Suprapubic skin (tissue), 4 donors: ENCODE measurements around the gene SLN. TPM values are rescaled to one million over a fixed set of nuclear protein-coding genes. Genes with fewer than 3 reads are reported as not detected.

ENCODE experiments used
- DNase-seq, 2 donors: peaks; one replicate each; pipeline ENCODE4 v3.0.0-alpha.2; 2019; ENCODE audit warnings: low spot score in 2 of 2
- H3K27ac ChIP-seq: fragments of 200-600 bp; sonication (generic); one replicate; pipeline ENCODE4 v1.5.1; 2019
- H3K27me3 ChIP-seq: fragments of 200-600 bp; sonication (generic); one replicate; pipeline ENCODE4 v1.5.1; 2019
- H3K36me3 ChIP-seq: fragments of 200-600 bp; sonication (generic); one replicate; pipeline ENCODE4 v1.5.1; 2019
- H3K4me1 ChIP-seq: fragments of 200-600 bp; sonication (generic); one replicate; pipeline ENCODE4 v1.5.1; 2019
- H3K4me3 ChIP-seq: fragments of 200-600 bp; sonication (generic); one replicate; pipeline ENCODE4 v1.5.1; 2019; ENCODE audit warnings: mild to moderate bottlenecking
- H3K9me3 ChIP-seq: fragments of 200-600 bp; sonication (generic); one replicate; pipeline ENCODE4 v1.5.1; 2019
- EP300 ChIP-seq: sonication (generic); formaldehyde crosslinking; IDR thresholded peaks from one replicate; pipeline ENCODE4 v1.6.1; 2017; ENCODE audit warnings: antibody characterized with exemption
- POLR2A ChIP-seq, 2 donors: fragments of 450-650 bp; IDR thresholded peaks; one replicate each; pipeline ENCODE4 v1.6.1; 2017; ENCODE audit warnings: antibody characterized with exemption in 2 of 2, mild to moderate bottlenecking in 2 of 2, moderate library complexity in 2 of 2
- POLR2AphosphoS5 ChIP-seq, 3 donors: sonication (generic); formaldehyde crosslinking; IDR thresholded peaks; one replicate each; pipeline ENCODE4 v1.6.1; 2017; ENCODE audit warnings: antibody characterized with exemption in 3 of 3
- WGBS: methylation state at CpG from one replicate; pipeline ENCODE4 v1.1.5; 2018; 5-methylcytosine and 5-hydroxymethylcytosine counted together
- total RNA-seq, 4 donors: library from RNA; depleted of rRNA; stranded (reverse); fragments of >200 nt; gene quantifications; one replicate each; pipeline ENCODE4 v1.1.0, GENCODE V29; 2016
- TF ChIP-seq, protein P1 (sequence below), 2 donors: fragments of 200-600 bp in 1 of 2; fragments of 450-650 bp in 1 of 2; sonication (generic) in 1 of 2; IDR thresholded peaks; one replicate each; pipeline ENCODE4 v1.5.1; 2016 to 2019; ENCODE audit warnings: antibody characterized with exemption in 2 of 2, mild to moderate bottlenecking in 1 of 2, moderate library complexity in 1 of 2

SLN gene
- total RNA-seq, 4 donors from 2014 or later = 5.5 to 5.9 TPM; not detected in 2

GRCh38 chr11:107732689-107733051 lies 20.8 kb upstream of the SLN start:
- Histone ChIP-seq H3K36me3 (no peaks in the 10 kb centered on the region), H3K27ac (no peak overlapping the region), H3K4me3 (no peak overlapping the region), H3K4me1 (no peaks in the 10 kb centered on the region), H3K9me3 (no peaks in the 10 kb centered on the region), H3K27me3 (no peaks in the 10 kb centered on the region)
- WGBS = 85% methylated on average over 10 of the region's 10 CpGs
- no peak for DNase-seq
- TF ChIP-seq POLR2A (IDR thresholded peaks at IDR 0.05) = no peak
- no peak for TF ChIP-seq POLR2AphosphoS5 (IDR thresholded peaks at IDR 0.05)
- no peak for TF ChIP-seq EP300
- TF ChIP-seq, protein P1, sequence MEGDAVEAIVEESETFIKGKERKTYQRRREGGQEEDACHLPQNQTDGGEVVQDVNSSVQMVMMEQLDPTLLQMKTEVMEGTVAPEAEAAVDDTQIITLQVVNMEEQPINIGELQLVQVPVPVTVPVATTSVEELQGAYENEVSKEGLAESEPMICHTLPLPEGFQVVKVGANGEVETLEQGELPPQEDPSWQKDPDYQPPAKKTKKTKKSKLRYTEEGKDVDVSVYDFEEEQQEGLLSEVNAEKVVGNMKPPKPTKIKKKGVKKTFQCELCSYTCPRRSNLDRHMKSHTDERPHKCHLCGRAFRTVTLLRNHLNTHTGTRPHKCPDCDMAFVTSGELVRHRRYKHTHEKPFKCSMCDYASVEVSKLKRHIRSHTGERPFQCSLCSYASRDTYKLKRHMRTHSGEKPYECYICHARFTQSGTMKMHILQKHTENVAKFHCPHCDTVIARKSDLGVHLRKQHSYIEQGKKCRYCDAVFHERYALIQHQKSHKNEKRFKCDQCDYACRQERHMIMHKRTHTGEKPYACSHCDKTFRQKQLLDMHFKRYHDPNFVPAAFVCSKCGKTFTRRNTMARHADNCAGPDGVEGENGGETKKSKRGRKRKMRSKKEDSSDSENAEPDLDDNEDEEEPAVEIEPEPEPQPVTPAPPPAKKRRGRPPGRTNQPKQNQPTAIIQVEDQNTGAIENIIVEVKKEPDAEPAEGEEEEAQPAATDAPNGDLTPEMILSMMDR (IDR thresholded peaks at IDR 0.05) = no peak

GRCh38 chr11:107731941-107732688 lies 20.3 kb upstream of the SLN start:
- no peaks in the 10 kb centered on the region for H3K36me3 ChIP-seq
- H3K27me3 ChIP-seq = no peaks in the 10 kb centered on the region
- H3K4me1 ChIP-seq = no peaks in the 10 kb centered on the region
- H3K9me3 ChIP-seq = no peaks in the 10 kb centered on the region
- no peak overlapping the region for H3K4me3 ChIP-seq
- 77% methylated on average over 12 of the region's 12 CpGs for WGBS
- no peak overlapping the region for H3K27ac ChIP-seq
- no peak for DNase-seq
- TF ChIP-seq EP300 = no peak
- TF ChIP-seq POLR2A (IDR thresholded peaks at IDR 0.05) = no peak
- TF ChIP-seq, protein P1 (IDR thresholded peaks at IDR 0.05) = no peak
- no peak for TF ChIP-seq POLR2AphosphoS5 (IDR thresholded peaks at IDR 0.05)

- no peak for DNase-seq
- peaks cover 22% of the 10 kb centered on the region for H3K4me1 ChIP-seq
- no peaks in the 10 kb centered on the region for H3K36me3 ChIP-seq
- no peak overlapping the region for H3K4me3 ChIP-seq
- no peaks in the 10 kb centered on the region for H3K27me3 ChIP-seq
- no peak for TF ChIP-seq EP300
- TF ChIP-seq POLR2AphosphoS5 (IDR thresholded peaks at IDR 0.05) = no peak
- TF ChIP-seq, protein P1 (IDR thresholded peaks at IDR 0.05) = no peak
- H3K9me3 ChIP-seq = no peaks in the 10 kb centered on the region
- H3K27ac ChIP-seq = no peak overlapping the region
Measured at GRCh38 chr11:107722662-107723061, 10.8 kb upstream of the SLN start.

GRCh38 chr11:107721207-107721606 lies 9.4 kb upstream of the SLN start:
- DNase-seq = no peak
- peaks cover 22% of the 10 kb centered on the region for H3K4me1 ChIP-seq
- no peak overlapping the region for H3K4me3 ChIP-seq
- H3K27me3 ChIP-seq = no peaks in the 10 kb centered on the region
- TF ChIP-seq, protein P1 (IDR thresholded peaks at IDR 0.05) = no peak
- no peak for TF ChIP-seq POLR2AphosphoS5 (IDR thresholded peaks at IDR 0.05)
- no peak for TF ChIP-seq POLR2A (IDR thresholded peaks at IDR 0.05)
- no peak for TF ChIP-seq EP300
- H3K27ac ChIP-seq = no peak overlapping the region
- H3K9me3 ChIP-seq = no peaks in the 10 kb centered on the region
- WGBS = 93% methylated on average over 2 of the region's 2 CpGs
- no peaks in the 10 kb centered on the region for H3K36me3 ChIP-seq

DNA sequence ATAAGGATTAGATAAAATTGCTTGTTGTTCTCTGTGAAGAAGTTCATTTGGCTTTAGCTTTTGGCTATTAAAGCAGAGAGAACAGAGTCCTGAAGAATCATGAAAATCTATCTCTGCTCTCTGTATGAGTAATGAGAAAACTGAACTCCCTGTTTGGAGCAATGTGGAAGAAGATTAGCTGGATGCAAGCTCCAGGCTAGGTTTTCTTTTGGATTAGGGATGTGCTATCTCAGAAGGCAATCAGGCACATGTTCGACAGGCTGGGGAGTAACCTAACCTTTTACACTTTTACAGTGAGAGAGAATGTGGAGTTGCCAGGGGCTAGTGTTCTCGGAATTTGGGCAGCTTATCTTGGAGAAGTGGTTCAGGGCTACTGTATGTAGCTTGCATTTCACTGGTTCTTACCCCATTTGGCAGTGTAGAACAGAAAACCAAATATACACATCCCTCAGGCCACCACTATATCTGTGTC lies 8.5 kb upstream of the SLN start:
- Histone ChIP-seq H3K27me3 (no peaks in the 10 kb centered on the region), H3K9me3 (no peaks in the 10 kb centered on the region), H3K4me3 (no peak overlapping the region), H3K36me3 (no peaks in the 10 kb centered on the region), H3K4me1 (peaks cover 22% of the 10 kb centered on the region), H3K27ac (peak overlapping the region; percentile 49)
- TF ChIP-seq, protein P1 (IDR thresholded peaks at IDR 0.05) = no peak
- TF ChIP-seq POLR2A (IDR thresholded peaks at IDR 0.05) (no peak), EP300 (no peak), POLR2AphosphoS5 (IDR thresholded peaks at IDR 0.05) (no peak)
- 18% methylated on average over 2 of the region's 2 CpGs for WGBS
- DNase-seq = no peak
